Activated B cell treated with CpG ODN at 0.5 μM for 24 hours (primary cell): ENCODE measurements around the gene TTC9. TPM values are rescaled to one million over a fixed set of nuclear protein-coding genes. Genes with fewer than 3 reads are reported as not detected.

Source experiments
- ATAC-seq: fragments of 200-7000 bp; cut with Tn5 transposase; one replicate; pipeline ENCODE4 v1.10.0; 2021; ENCODE audit warnings: low read depth, mild to moderate bottlenecking, moderate library complexity
- CTCF ChIA-PET: fragments of 350-600 bp; sonication (Branson Sonifier 250); formaldehyde crosslinking; loops from one replicate; lab custom pipeline; 2021; ENCODE audit warnings: antibody characterized with exemption; lab: Charles Lee
- POLR2A ChIA-PET: fragments of 350-600 bp; sonication (Branson Sonifier 250); formaldehyde crosslinking; loops from one replicate; lab custom pipeline; 2021; ENCODE audit warnings: antibody characterized with exemption; lab: Charles Lee
- DNase-seq: peaks from one replicate; pipeline ENCODE4 v3.0.0; 2022
- H3K27ac Mint-ChIP-seq: one replicate; pipeline ENCODE4 v1.8.0; 2020; ENCODE audit warnings: mixed read lengths
- H3K27me3 Mint-ChIP-seq: one replicate; pipeline ENCODE4 v1.8.0; 2021; ENCODE audit warnings: mixed read lengths
- H3K36me3 Mint-ChIP-seq: one replicate; pipeline ENCODE4 v1.8.0; 2021; ENCODE audit warnings: low read depth, mixed read lengths
- H3K4me1 Mint-ChIP-seq: one replicate; pipeline ENCODE4 v1.8.0; 2021; ENCODE audit warnings: mixed read lengths
- H3K4me3 Mint-ChIP-seq: one replicate; pipeline ENCODE4 v1.8.0; 2020; ENCODE audit warnings: mild to moderate bottlenecking, mixed read lengths
- H3K9me3 Mint-ChIP-seq: one replicate; pipeline ENCODE4 v1.8.0; 2020; ENCODE audit warnings: mixed read lengths
- intact Hi-C: fragments of 100-400 bp; cut with micrococcal nuclease; formaldehyde crosslinking; loops from one replicate; pipeline ENCODE4 v1.15.1; 2024
- total RNA-seq: library from RNA; stranded (reverse); gene quantifications from 2 replicates; pipeline ENCODE4 v1.2.3, GENCODE V29; 2022
- TF ChIP-seq, protein P1 (sequence below): fragments of 200-600 bp; IDR thresholded peaks from one replicate; pipeline ENCODE4 v1.8.0; 2022; ENCODE audit warnings: antibody characterized with exemption, mild to moderate bottlenecking

Gene TTC9
- total RNA-seq, 1 donor from 2014 or later, result 12.4 TPM

DNA sequence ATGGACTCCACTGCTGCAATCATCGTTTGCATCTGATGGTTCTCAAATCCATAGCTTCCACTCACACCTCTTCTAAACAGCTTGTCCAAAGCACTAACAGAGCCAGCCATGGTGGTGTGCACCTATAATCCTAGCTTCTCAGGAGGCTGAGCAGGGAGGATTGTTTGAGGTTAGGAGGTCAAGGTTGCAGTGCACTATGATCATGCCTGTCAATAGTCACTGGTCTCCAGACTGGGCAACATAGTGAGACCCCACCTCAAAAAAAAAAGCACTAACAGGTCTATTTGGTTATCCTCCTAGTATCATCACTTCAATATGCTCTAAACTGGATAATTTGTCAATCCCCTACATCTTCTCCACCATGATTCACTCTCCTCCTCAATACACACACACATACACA, 63.2 kb downstream of the TTC9 start:
- CTCF ChIA-PET, result interaction anchor here (1.0 kb wide), 1 partner anchor 15 kb away, joined by 4 read pairs; no protein-coding TSS in a partner anchor
- intact Hi-C loops, result no loop called here

DNA sequence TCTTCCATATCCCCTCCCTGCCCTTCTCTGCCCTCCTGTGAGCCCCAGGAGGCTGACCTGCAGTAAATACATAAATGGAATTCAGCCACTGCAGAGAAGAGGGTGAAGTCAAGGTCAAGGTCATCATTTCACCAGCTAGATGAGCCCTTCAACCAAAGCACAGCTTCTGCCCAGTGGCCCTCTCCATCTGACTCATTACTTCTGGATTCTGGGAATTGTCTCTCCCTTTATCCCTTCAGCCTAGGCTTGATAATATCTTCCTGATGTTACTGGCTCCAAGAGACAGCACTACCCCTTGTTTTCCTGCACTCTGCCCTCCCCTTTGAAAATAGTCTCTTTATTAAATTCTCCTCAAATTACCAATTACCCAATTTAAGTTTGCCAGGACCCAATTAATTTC, 64.5 kb downstream of the TTC9 start:
- Mint-ChIP-seq H3K27me3 (no peaks in the 10 kb centered on the region), H3K36me3 (no peaks in the 10 kb centered on the region), H3K4me1 (peaks cover 10% of the 10 kb centered on the region), H3K9me3 (no peaks in the 10 kb centered on the region), H3K4me3 (no peak overlapping the region), H3K27ac (no peak overlapping the region)
- CTCF ChIA-PET, result interaction anchor here (1.0 to 1.4 kb wide), 2 partner anchors 7 to 9 kb away, joined by 3 to 5 read pairs; no protein-coding TSS in a partner anchor
- intact Hi-C loops, result no loop called here
- TF ChIP-seq, protein P1, sequence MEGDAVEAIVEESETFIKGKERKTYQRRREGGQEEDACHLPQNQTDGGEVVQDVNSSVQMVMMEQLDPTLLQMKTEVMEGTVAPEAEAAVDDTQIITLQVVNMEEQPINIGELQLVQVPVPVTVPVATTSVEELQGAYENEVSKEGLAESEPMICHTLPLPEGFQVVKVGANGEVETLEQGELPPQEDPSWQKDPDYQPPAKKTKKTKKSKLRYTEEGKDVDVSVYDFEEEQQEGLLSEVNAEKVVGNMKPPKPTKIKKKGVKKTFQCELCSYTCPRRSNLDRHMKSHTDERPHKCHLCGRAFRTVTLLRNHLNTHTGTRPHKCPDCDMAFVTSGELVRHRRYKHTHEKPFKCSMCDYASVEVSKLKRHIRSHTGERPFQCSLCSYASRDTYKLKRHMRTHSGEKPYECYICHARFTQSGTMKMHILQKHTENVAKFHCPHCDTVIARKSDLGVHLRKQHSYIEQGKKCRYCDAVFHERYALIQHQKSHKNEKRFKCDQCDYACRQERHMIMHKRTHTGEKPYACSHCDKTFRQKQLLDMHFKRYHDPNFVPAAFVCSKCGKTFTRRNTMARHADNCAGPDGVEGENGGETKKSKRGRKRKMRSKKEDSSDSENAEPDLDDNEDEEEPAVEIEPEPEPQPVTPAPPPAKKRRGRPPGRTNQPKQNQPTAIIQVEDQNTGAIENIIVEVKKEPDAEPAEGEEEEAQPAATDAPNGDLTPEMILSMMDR, result no peak
- POLR2A ChIA-PET, result no interaction called here
- ATAC-seq (no peak), DNase-seq (no peak)

More for the DNA sequence above, 63.2 kb downstream of the TTC9 start:
- Mint-ChIP-seq H3K36me3 (no peaks in the 10 kb centered on the region), H3K4me1 (peaks cover under 1% of the 10 kb centered on the region), H3K27me3 (no peaks in the 10 kb centered on the region), H3K4me3 (no peak overlapping the region), H3K9me3 (no peaks in the 10 kb centered on the region), H3K27ac (no peak overlapping the region)
- POLR2A ChIA-PET, result no interaction called here
- ATAC-seq (no peak), DNase-seq (no peak)
- TF ChIP-seq, protein P1, result no peak

DNA sequence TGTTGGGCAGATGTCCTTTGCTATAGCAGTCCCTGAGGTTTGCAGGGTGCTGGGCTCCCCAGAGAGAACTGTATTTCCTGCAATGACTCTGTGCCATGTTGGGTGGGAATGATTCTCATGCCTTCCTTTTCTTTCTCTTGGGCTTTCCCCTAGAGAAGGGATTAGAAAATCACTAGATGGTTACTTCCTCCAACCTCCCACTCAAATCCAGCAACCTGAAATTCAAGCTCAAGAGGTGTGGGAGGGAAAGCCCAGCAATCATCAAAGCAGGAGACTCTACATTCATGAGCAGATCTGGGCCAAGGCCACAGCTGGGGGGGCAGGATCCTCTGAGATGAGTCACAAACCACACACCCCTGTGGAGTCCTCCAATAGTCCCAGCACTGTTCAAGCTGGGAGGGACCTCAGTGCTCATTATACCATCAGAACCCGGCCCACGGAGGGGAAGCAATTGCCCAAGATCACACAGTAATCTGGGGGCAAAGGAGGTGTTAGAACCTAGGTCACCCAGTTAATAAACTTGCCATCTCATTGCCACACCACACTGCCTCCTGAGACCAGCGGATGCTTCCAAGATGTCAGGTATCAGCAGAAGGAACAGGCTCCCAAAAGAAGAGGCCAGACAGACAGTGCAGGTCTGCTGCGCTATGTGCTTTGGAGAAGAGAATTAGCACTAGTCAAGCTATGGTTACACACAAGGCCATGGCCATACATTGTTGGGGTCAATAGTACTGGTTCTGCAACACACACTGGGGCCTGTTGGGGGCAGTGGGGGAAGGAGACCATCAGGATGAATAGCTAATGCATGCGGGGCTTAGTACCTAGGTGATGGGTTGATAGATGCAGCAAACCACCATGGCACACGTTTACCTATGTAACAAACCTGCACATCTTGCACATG, 65.7 kb downstream of the TTC9 start:
- H3K4me1 Mint-ChIP-seq, result peaks cover 17% of the 10 kb centered on the region
- H3K27ac Mint-ChIP-seq, result no peak overlapping the region
- ATAC-seq, result no peak
- intact Hi-C loops, result no loop called here
- H3K9me3 Mint-ChIP-seq, result no peaks in the 10 kb centered on the region
- H3K27me3 Mint-ChIP-seq, result no peaks in the 10 kb centered on the region
- DNase-seq, result no peak
- ChIA-PET POLR2A (no interaction called here), CTCF (interaction anchor here (0.7 to 9.9 kb wide), 3 partner anchors 84 to 1568 kb away, joined by 3 to 124 read pairs (median 7); no protein-coding TSS in a partner anchor)
- H3K4me3 Mint-ChIP-seq, result no peak overlapping the region
- H3K36me3 Mint-ChIP-seq, result no peaks in the 10 kb centered on the region
- TF ChIP-seq, protein P1, result no peak

DNA sequence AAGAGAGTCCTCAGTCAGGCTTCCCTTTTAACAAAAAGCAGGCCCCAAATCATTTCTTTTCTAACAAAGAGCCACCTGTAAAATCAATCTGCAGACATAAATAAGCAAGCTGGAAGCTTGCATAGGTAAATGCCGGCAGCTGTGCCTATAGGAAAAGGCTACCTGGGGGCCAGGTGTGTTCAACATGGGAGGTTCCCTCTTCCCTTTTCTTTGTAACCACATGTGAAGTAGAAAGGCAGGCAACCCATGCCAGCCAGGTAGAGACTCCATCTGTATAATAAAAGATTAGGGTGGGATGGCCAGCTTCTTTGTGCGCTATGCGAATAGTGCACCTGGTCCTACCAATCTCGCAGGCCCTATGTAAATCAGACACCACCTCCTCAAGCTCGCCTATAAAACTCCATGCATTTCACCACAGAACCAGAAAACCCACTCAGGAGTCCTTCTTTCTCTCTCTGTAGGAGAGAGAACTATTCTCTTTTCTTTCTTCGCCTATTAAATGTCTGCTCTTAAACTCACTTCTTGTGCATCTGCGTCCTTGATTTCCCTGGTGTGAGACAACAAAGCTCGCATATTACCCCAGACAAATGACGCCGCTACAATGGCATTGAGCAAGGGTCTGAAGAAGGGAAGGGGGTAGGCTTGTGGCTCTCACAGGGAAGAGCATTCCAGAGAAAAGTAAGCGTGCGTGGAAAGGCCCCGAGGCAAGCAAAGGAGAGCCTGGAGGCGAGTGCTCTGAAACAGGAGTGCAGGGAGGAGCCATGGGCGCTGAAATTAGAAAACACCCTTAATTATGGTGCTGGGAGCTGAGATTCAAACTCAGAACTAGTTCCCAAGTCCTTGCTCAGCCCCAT, 67.2 kb downstream of the TTC9 start:
- Mint-ChIP-seq H3K9me3 (no peaks in the 10 kb centered on the region), H3K27me3 (no peaks in the 10 kb centered on the region), H3K4me1 (peaks cover 29% of the 10 kb centered on the region), H3K27ac (no peak overlapping the region), H3K4me3 (no peak overlapping the region), H3K36me3 (no peaks in the 10 kb centered on the region)
- DNase-seq (no peak), ATAC-seq (no peak)
- ChIA-PET POLR2A (interaction anchor here (0.6 kb wide), 2 partner anchors 39 to 68 kb away, joined by 3 to 5 read pairs; no protein-coding TSS in a partner anchor), CTCF (interaction anchor here (1.2 to 9.9 kb wide), 2 partner anchors 86 to 109 kb away, joined by 7 to 124 read pairs; no protein-coding TSS in a partner anchor)
- TF ChIP-seq, protein P1, result no peak
- intact Hi-C loops, result no loop called here
